K562 (cell line): ENCODE measurements around the gene CCL21. TPM values are rescaled to one million over a fixed set of nuclear protein-coding genes. Genes with fewer than 3 reads are reported as not detected.

Experiments used
- ATAC-seq: fragments of 200-7000 bp; cut with Tn5 transposase; 3 replicates; pipeline ENCODE4 v1.9.1; 2020; ENCODE audit warnings: moderate library complexity
- BruUV-seq: library from RNA; stranded (reverse); fragments of 400-500 nt; replicated peaks from 2 replicates; lab custom pipeline; 2021; lab: Mats Ljungman, UMichigan
- CTCF ChIA-PET: fragments of 300-600 bp; formaldehyde crosslinking; extraction: SDS; loops from one replicate; lab custom pipeline; 2021; ENCODE audit warnings: low intra/inter-chr PET ratio; lab: Yijun Ruan, JAX
- POLR2A ChIA-PET: fragments of 300-600, 350-650 bp; sonication (Branson Sonifier 250); formaldehyde crosslinking; extraction: SDS; loops from one replicate; lab custom pipeline; 2021; ENCODE audit warnings: antibody characterized with exemption, inconsistent platforms; lab: Yijun Ruan, JAX
- DNase-seq, 4 experiments: peaks; one replicate each; pipeline versions ENCODE4 v3.0.0 to v3.0.0-alpha.2; 2011 to 2018; ENCODE audit warnings: low spot score in 3 of 4, mixed read lengths in 3 of 4; ENCODE audit errors: extremely low read depth in 1 of 4
- FAIRE-seq: peaks from 2 replicates; lab custom pipeline; 2011; peaks lifted over from hg19 to GRCh38; lab: Jason Lieb, UNC
- H2AFZ ChIP-seq: 2 replicates; pipeline ENCODE4 v1.6.0; 2011; ENCODE audit warnings: low read depth, low read length, control low read depth, inconsistent platforms
- H3K27ac ChIP-seq: fragments of 200-600 bp; 3 replicates; pipeline ENCODE4 v1.8.0; 2011; ENCODE audit warnings: low read depth, mild to moderate bottlenecking, control low read depth, inconsistent platforms, low read length, moderate library complexity, mixed read lengths; ENCODE audit errors: extremely low read depth
- H3K27me3 ChIP-seq, 2 experiments: fragments of 300-600 bp in 1 of 2; 2 replicates in 1 of 2; 3 replicates in 1 of 2; pipeline versions ENCODE4 v1.6.0 to v1.8.0; 2011; ENCODE audit warnings: inconsistent platforms in 2 of 2, low read length in 2 of 2, mild to moderate bottlenecking in 1 of 2, mixed read lengths in 1 of 2, moderate library complexity in 1 of 2; ENCODE audit not compliant: control insufficient read depth in 2 of 2, insufficient read depth in 2 of 2
- H3K36me3 ChIP-seq: fragments of 300-600 bp; 3 replicates; pipeline ENCODE4 v1.8.0; 2011; ENCODE audit warnings: mild to moderate bottlenecking, low read length, inconsistent platforms; ENCODE audit not compliant: control insufficient read depth, insufficient read depth
- H3K4me1 ChIP-seq, 2 experiments: fragments of 200-600 bp in 1 of 2; replicated peaks in 1 of 2; 2 replicates in 1 of 2; 3 replicates in 1 of 2; pipeline versions ENCODE4 v1.5.1 to v1.8.0; 2011; ENCODE audit warnings: inconsistent platforms in 2 of 2, low read length in 2 of 2, mild to moderate bottlenecking in 1 of 2, mixed read lengths in 1 of 2, moderate library complexity in 1 of 2; ENCODE audit not compliant: control insufficient read depth in 2 of 2, insufficient read depth in 2 of 2
- H3K4me2 ChIP-seq: 2 replicates; pipeline ENCODE4 v1.6.1; 2011; ENCODE audit warnings: low read length, control low read depth, inconsistent platforms, mixed read lengths; ENCODE audit not compliant: insufficient read depth
- H3K4me3 ChIP-seq: fragments of 200-600 bp; sonication (generic), shearing (Covaris generic); 2 replicates; pipeline ENCODE4 v1.5.1; 2016; ENCODE audit warnings: control low read depth, inconsistent platforms
- H3K79me2 ChIP-seq: fragments of 200-600 bp; 3 replicates; pipeline ENCODE4 v1.8.0; 2011; ENCODE audit warnings: low read length, inconsistent platforms; ENCODE audit not compliant: control insufficient read depth, insufficient read depth
- H3K9ac ChIP-seq, 2 experiments: 2 replicates each; pipeline versions ENCODE4 v1.6.0 to v1.6.1; 2011; ENCODE audit warnings: low read depth in 2 of 2, low read length in 2 of 2, control low read depth in 1 of 2, inconsistent platforms in 1 of 2, mild to moderate bottlenecking in 1 of 2, mixed read lengths in 1 of 2; ENCODE audit not compliant: insufficient read depth in 1 of 2
- H3K9me1 ChIP-seq: one replicate; pipeline ENCODE4 v1.6.0; 2011; ENCODE audit warnings: inconsistent platforms, mild to moderate bottlenecking, low read length, moderate library complexity; ENCODE audit not compliant: control insufficient read depth, insufficient read depth
- H3K9me3 ChIP-seq: replicated peaks from 2 replicates; pipeline ENCODE4 v1.5.1; 2011; ENCODE audit warnings: low read depth, low read length, inconsistent platforms; ENCODE audit not compliant: control insufficient read depth, insufficient read depth
- H4K20me1 ChIP-seq: replicated peaks from 2 replicates; pipeline ENCODE4 v1.6.1; 2011; ENCODE audit warnings: low read length, inconsistent platforms, mixed read lengths; ENCODE audit not compliant: control insufficient read depth, insufficient read depth
- BRD4 ChIP-seq: fragments of 200-600 bp; sonication (generic); IDR thresholded peaks from 2 replicates; pipeline ENCODE4 v1.6.1; 2017; ENCODE audit warnings: inconsistent platforms
- HNRNPLL ChIP-seq: fragments of 200-400 bp; formaldehyde crosslinking; IDR thresholded peaks from 2 replicates; pipeline ENCODE4 v1.6.1; 2017; ENCODE audit warnings: low read length, low read depth, mild to moderate bottlenecking; ENCODE audit not compliant: poor library complexity, severe bottlenecking
- IFI16 ChIP-seq: fragments of 250-450 bp; sonication (Bioruptor Pico); IDR thresholded peaks from 2 replicates; pipeline ENCODE4 v2.1.2; 2022; ENCODE audit warnings: mild to moderate bottlenecking, inconsistent platforms
- MAFG ChIP-seq: fragments of 450-650 bp; conservative IDR thresholded peaks from 2 replicates; pipeline ENCODE4 v1.6.1; 2016; ENCODE audit warnings: missing genetic modification characterization, missing compliant biosample characterization
- MYC ChIP-seq, 2 experiments: fragments of 250-450 bp in 1 of 2; sonication (Bioruptor Pico) in 1 of 2; IDR thresholded peaks; 2 replicates each; pipeline versions ENCODE4 v1.5.1 to v1.6.1; 2012 to 2021; ENCODE audit warnings: low read depth in 2 of 2, borderline replicate concordance in 1 of 2, improper control_type of control experiment in 1 of 2, low read length in 1 of 2, mild to moderate bottlenecking in 1 of 2, moderate library complexity in 1 of 2
- RREB1 ChIP-seq: fragments of 250-450 bp; sonication (Bioruptor Pico); IDR thresholded peaks from 2 replicates; pipeline ENCODE4 v1.4.0; 2020
- SMC3 ChIP-seq: conservative IDR thresholded peaks from 2 replicates; pipeline ENCODE4 v1.6.1; 2011; ENCODE audit warnings: low read depth, low read length, improper control_type of control experiment; ENCODE audit not compliant: insufficient read depth
- THRAP3 ChIP-seq: fragments of 450-650 bp; IDR thresholded peaks from 2 replicates; pipeline ENCODE4 v1.6.1; 2016; ENCODE audit warnings: mild to moderate bottlenecking, inconsistent platforms, borderline replicate concordance
- ZNF3 ChIP-seq: fragments of 250-450 bp; sonication (Bioruptor Pico); IDR thresholded peaks from 2 replicates; pipeline ENCODE4 v1.5.0; 2021; ENCODE audit warnings: mild to moderate bottlenecking, moderate library complexity
- ZNF41 ChIP-seq: fragments of 250-450 bp; sonication (Bioruptor Pico); conservative IDR thresholded peaks from 2 replicates; pipeline ENCODE4 v1.4.0; 2020; ENCODE audit warnings: mild to moderate bottlenecking
- ZNF518B ChIP-seq: fragments of 250-450 bp; sonication (Bioruptor Pico); IDR thresholded peaks from 2 replicates; pipeline ENCODE4 v1.5.0; 2021; ENCODE audit warnings: mild to moderate bottlenecking, moderate library complexity
- ZNF561 ChIP-seq: fragments of 450-650 bp; formaldehyde crosslinking; conservative IDR thresholded peaks from 2 replicates; pipeline ENCODE4 v1.4.0; 2020; ENCODE audit warnings: mild to moderate bottlenecking, moderate library complexity
- WGBS: fragments of 100-300 bp; shearing (Covaris generic); methylation state at CpG from one replicate; pipeline ENCODE4 v1.1.6; 2016; ENCODE audit warnings: low coverage, mixed read lengths; ENCODE audit not compliant: insufficient coverage; ENCODE audit errors: missing lambda C conversion rate; 5-methylcytosine and 5-hydroxymethylcytosine counted together
- in situ Hi-C: fragments of 300-500 bp; cut with MboI; formaldehyde crosslinking; loops from 4 replicates; pipeline ENCODE4 v1.15.0; 2018; ENCODE audit warnings: inconsistent platforms, mixed read lengths
- intact Hi-C: fragments of 100-400 bp; cut with micrococcal nuclease; formaldehyde crosslinking; loops from 2 replicates; pipeline ENCODE4 v1.14.2; 2022
- polyA plus RNA-seq, 8 experiments: library from polyadenylated mRNA; depleted of rRNA in 4 of 8; stranded (reverse) in 5 of 8; unstranded in 3 of 8; fragments of >200 nt; fragmentation: Nextera tagmentation in 2 of 8; fragmentation: Illumina TruSeq in 1 of 8; extraction: Ambion mirVana in 2 of 8; extraction: Trizol in 1 of 8; gene quantifications; 2 replicates each; pipeline versions ENCODE4 v1.2.1 to v1.2.3, GENCODE V29; 2011 to 2014; ENCODE audit warnings: inconsistent platforms in 1 of 8, missing spikeins in 1 of 8
- total RNA-seq, 7 experiments: library from RNA; depleted of rRNA in 6 of 7; stranded (reverse); fragments of >200 nt in 6 of 7; fragmentation: Illumina TruSeq in 2 of 7; extraction: Trizol in 2 of 7; gene quantifications; 2 replicates each; pipeline versions ENCODE4 v1.2.1 to v1.2.3, GENCODE V29; 2011 to 2021; ENCODE audit warnings: low replicate concordance in 1 of 7

Gene CCL21
- total and polyA plus RNA-seq, 9 of the 15 experiments (the other 6 are each of a cell fraction or from before 2014, with no cell fraction given) = not detected

- 31% methylated on average over 4 of the region's 4 CpGs for WGBS
- no peak for ATAC-seq
Measured at GRCh38 chr9:34685591-34685990, 24.3 kb downstream of the CCL21 start.

More at GRCh38 chr9:34685591-34685990, 24.3 kb downstream of the CCL21 start:
- POLR2A ChIA-PET = interaction anchor here (0.6 to 0.8 kb wide), 3 partner anchors 52 to 300 kb away, joined by 3 read pairs; no protein-coding TSS in a partner anchor
- no peak overlapping the region for H3K4me2 ChIP-seq
- H3K27me3 ChIP-seq = no peaks in the 10 kb centered on the region
- H3K4me1 ChIP-seq = no peaks in the 10 kb centered on the region
- no peak overlapping the region for H3K27ac ChIP-seq
- TF ChIP-seq ZNF3 (CRISPR knock-in tag) (no peak), MAFG (tag) (no peak), HNRNPLL (no peak), BRD4 (no peak), RREB1 (CRISPR knock-in tag) (no peak), ZNF561 (CRISPR knock-in tag) (no peak), SMC3 (no peak), THRAP3 (no peak), ZNF518B (CRISPR knock-in tag) (no peak), ZNF41 (CRISPR knock-in tag) (no peak), IFI16 (CRISPR knock-in tag) (no peak), MYC (IDR thresholded peaks at IDR 0.05; ENCODE audit: low read depth, low read length) (no peak), MYC (CRISPR knock-in tag; IDR thresholded peaks at IDR 0.05; ENCODE audit: borderline replicate concordance, low read depth) (no peak)
- no peaks in the 10 kb centered on the region for H3K36me3 ChIP-seq
- CTCF ChIA-PET = no interaction called here
- intact Hi-C loops (no loop called here), in situ Hi-C loops (no loop called here)
- H3K9ac ChIP-seq = no peak overlapping the region
- H2AFZ ChIP-seq = no peak overlapping the region
- no peak for DNase-seq
- H3K9me3 ChIP-seq = no peaks in the 10 kb centered on the region
- BruUV-seq = no TSS peak
- no peak for FAIRE-seq
- no peaks in the 10 kb centered on the region for H3K9me1 ChIP-seq
- no peaks in the 10 kb centered on the region for H4K20me1 ChIP-seq
- no peak overlapping the region for H3K4me3 ChIP-seq
- no peaks in the 10 kb centered on the region for H3K79me2 ChIP-seq
